ENCODE data around the gene IP6K3. TPM values are rescaled to one million over a fixed set of nuclear protein-coding genes. Genes with fewer than 3 reads are reported as not detected.

The IP6K3 gene, protein sequence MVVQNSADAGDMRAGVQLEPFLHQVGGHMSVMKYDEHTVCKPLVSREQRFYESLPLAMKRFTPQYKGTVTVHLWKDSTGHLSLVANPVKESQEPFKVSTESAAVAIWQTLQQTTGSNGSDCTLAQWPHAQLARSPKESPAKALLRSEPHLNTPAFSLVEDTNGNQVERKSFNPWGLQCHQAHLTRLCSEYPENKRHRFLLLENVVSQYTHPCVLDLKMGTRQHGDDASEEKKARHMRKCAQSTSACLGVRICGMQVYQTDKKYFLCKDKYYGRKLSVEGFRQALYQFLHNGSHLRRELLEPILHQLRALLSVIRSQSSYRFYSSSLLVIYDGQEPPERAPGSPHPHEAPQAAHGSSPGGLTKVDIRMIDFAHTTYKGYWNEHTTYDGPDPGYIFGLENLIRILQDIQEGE
- not detected for total RNA-seq

DNA sequence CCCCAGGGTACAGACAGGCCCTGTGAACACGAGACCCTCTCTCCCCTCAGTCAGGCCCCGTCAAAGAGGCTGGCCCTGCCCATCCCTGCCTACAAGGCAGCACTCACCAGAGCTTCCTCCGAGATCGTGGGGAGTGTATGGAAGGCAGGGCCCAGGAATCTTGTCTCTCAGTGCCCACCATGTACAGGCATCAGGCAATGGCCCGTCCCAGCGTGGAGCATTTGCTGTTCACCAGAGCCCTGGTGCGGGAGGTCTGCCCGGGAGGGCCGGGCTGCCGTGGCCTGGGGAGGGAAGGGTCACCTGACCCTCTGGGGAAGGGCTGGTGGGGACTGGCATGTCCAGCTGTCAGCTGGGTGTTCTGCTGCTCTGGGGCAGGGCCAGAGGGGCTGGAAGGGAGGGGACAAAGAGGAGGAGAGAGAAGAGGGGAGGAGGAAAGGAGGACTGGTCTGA is at the start of gene IP6K3:
TSS of gene IP6K3 (minus strand) at position 255 of the 450 bp plus-strand sequence. CDS start 11,429 bp downstream, outside the sequence.

DNA sequence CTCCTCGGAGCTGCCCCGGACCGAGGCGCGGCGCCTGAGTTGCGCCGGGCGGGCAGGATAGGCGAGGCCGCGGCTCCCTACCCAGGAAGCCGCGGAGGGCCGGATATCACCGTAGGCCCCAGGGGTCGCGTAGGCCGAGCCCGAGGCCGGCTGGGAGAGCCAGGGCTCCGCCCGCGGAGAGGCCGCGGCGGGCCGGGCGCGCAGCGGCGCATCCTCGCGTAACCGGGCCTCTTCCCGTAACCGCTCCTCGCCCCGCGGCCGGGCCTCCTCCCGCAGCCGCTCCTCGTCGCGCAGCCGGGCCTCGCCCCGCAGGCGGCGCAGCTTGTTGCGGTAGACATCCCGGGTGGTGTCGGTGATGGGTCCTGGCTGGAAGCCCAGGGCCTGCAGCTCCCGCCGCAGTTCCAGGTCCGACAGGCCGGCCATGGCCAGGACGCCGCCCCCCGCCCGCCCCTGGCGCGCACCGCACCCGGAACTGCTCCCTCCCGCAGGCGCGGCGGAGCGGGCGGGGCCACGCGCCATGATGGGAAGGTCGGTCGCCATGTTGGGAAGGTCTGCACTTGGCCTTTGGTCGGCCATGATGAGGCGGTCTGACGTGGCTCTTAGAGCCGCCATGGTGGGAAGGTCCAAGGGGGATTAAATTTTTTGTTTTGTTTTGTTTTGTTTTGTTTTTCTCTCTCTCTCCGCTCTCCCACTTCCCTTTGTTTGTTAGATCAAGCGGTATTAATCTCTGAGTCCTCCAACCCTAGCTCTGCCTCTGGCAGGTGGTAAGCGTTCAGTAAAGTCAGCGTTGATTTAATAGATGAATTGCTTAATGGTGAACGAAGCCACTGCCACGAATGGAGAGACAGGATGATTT is 42.2 kb upstream of the IP6K3 start, which contains the start of gene LEMD2:
TSS of gene LEMD2 (minus strand) at position 437 of the 856 bp plus-strand sequence. CDS start at position 423, 14 bp downstream.

DNA sequence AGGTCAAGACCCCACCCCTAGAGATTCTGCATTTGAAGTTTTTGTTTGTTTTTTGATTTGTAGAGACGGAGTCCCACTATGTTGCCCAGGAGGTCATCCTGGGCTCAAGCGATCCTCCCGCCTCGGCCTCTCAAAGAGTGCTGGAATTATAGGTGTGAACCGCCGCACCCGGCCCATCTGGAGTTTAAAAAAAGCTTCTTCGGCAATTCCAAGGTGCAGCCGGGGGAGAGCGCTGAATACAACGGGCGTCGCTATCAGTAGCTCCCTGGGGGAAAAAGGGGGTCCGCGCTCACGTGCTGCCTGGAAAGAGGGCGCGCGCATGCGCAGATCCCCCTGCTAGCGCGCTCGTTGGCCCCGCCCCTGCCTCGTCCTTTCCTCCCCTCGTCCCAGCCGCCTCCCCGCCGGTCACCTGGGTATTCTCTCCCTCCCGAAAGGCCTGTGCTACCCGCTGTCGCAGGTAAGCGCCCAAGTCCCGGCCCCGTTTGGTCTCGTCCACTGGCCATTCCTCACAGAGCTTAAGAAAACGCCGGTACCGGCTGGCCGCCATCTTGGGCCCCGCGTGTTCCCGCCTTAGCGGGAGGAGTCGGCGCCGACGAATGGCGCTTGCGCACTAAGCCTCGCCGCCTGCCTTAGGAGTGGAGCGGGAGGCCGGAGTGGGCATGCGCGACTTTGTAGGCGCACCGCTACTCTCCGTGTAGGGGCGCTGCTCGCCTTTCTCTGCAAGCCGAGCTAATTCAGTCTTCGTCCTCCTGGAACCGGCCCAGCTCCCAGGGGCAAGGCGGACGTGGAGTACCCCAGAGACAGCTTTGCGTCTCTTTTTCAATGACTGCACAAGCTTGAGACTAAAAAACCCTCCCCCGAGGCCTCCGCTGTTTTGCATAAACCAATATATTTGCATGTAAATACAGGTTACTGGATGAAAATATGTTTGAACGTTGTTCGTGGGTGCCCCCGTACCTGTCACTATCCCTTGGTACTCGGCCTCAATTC is 35.3 kb downstream of the IP6K3 start, which contains the start of gene UQCC2:
TSS of gene UQCC2 (minus strand) at position 561 of the 990 bp plus-strand sequence. CDS start at position 547, 14 bp downstream.

Small RNAs within 50 kb of the gene (microRNA-seq; reads per million reads assigned to microRNA genes)
- 11.5 reads per million, percentile 43 among the genes with 10 or more reads in this experiment for gene MIR3934 (ENCODE audit: borderline microRNAs expressed, borderline replicate concordance)

Other genes with a start within 250 kb of the IP6K3 start
- gene BAK1, start 166.6 kb downstream of the IP6K3 start, total RNA-seq = 10 to 100 TPM; 73.5 to 77.9 TPM
- gene ITPR3, start 125.6 kb downstream of the IP6K3 start, total RNA-seq = 10 to 100 TPM; 56.4 TPM
- gene UQCC2, start 35.2 kb downstream of the IP6K3 start, total RNA-seq = 10 to 100 TPM; 60.9 to 62.1 TPM
- gene LEMD2, start 42.2 kb upstream of the IP6K3 start, total RNA-seq = 10 to 100 TPM; 64.4 to 68.3 TPM
- not detected for gene MLN, start 57.1 kb upstream of the IP6K3 start, total RNA-seq

All from activated naive CD4-positive, alpha-beta T cell treated with anti-CD3 and anti-CD28 coated beads, Interleukin-2, amount 10 ng/mL, durations not matched to agents 5 hours and 36 hours (primary cell).